ENCODE results near the gene GOLGA6L22.
"Not testable (repeated sequence)": the region's sequence is repeated elsewhere in the genome, so short reads cannot be mapped to it uniquely, and the experiment has no call there.

GOLGA6L22 gene

GRCh38 chr15:22458603-22459002 lies at the start of gene GOLGA6L22:
TSS of gene GOLGA6L22 (plus strand) at chr15:22458903. CDS start at chr15:22458994, 91 bp downstream.
- ATAC-seq: not testable (repeated sequence)

- ATAC-seq: not testable (repeated sequence)
Observed at GRCh38 chr15:22417288-22417687, 41.4 kb upstream of the GOLGA6L22 start.

- peak; percentile 27; the same call in 1 of the 3 replicates for ATAC-seq
Observed at GRCh38 chr15:22417795-22418194, 40.9 kb upstream of the GOLGA6L22 start.

GRCh38 chr15:22418212-22418611 lies 40.5 kb upstream of the GOLGA6L22 start:
- ATAC-seq: peak; percentile 20; the same call in 2 of the 3 replicates

GRCh38 chr15:22418666-22419065 lies 40.0 kb upstream of the GOLGA6L22 start:
- peak; percentile 57; the same call in 2 of the 3 replicates for ATAC-seq

GRCh38 chr15:22420340-22420739 lies 38.4 kb upstream of the GOLGA6L22 start:
- ATAC-seq: not testable (repeated sequence)

GRCh38 chr15:22429426-22429825 lies 29.3 kb upstream of the GOLGA6L22 start:
- not testable (repeated sequence) for ATAC-seq

- not testable (repeated sequence) for ATAC-seq
Observed at GRCh38 chr15:22431687-22432086, 27.0 kb upstream of the GOLGA6L22 start.

- not testable (repeated sequence) for ATAC-seq
Observed at GRCh38 chr15:22494490-22495113, 35.9 kb downstream of the GOLGA6L22 start.

- not testable (repeated sequence) for ATAC-seq
Observed at GRCh38 chr15:22497200-22497599, 38.5 kb downstream of the GOLGA6L22 start.

- not testable (repeated sequence) for ATAC-seq
Observed at GRCh38 chr15:22498220-22498925, 39.7 kb downstream of the GOLGA6L22 start.

- ATAC-seq: not testable (repeated sequence)
Observed at GRCh38 chr15:22502272-22502671, 43.6 kb downstream of the GOLGA6L22 start.

- ATAC-seq: not testable (repeated sequence)
Observed at GRCh38 chr15:22506959-22507358, 48.3 kb downstream of the GOLGA6L22 start.

- not testable (repeated sequence) for ATAC-seq
Observed at GRCh38 chr15:22516140-22516539, 57.4 kb downstream of the GOLGA6L22 start.

Measured in SK-N-SH treated with all-trans-retinoic acid at 6 μM for 48 hours (cell line).